K562 (cell line): ENCODE results near the gene LRRC4C. TPM values are rescaled to one million over a fixed set of nuclear protein-coding genes. Genes with fewer than 3 reads are reported as not detected.

ENCODE experiments used
- CSDE1 ChIP-seq, 2 experiments: fragments of 450-650 bp; IDR thresholded peaks; 2 replicates each; pipeline ENCODE4 v1.6.1; 2016; ENCODE audit warnings: mild to moderate bottlenecking in 1 of 2
- FOXA3 ChIP-seq, 2 experiments: fragments of 450-650 bp in 1 of 2; sonication (generic) in 1 of 2; formaldehyde crosslinking; IDR thresholded peaks in 1 of 2; conservative IDR thresholded peaks in 1 of 2; 2 replicates each; pipeline versions ENCODE4 v1.4.0 to v1.8.0; 2020 to 2022; ENCODE audit warnings: mild to moderate bottlenecking in 2 of 2, missing genetic modification reagents in 1 of 2
- GTF2E2 ChIP-seq: fragments of 200-800 bp; sonication (Bioruptor generic); IDR thresholded peaks from 2 replicates; pipeline ENCODE4 v1.6.1; 2016; ENCODE audit warnings: missing genetic modification characterization, missing compliant biosample characterization
- ZNF696 ChIP-seq: fragments of 250-450 bp; sonication (Bioruptor Pico); conservative IDR thresholded peaks from 2 replicates; pipeline ENCODE4 v1.4.0; 2020; ENCODE audit warnings: mild to moderate bottlenecking, moderate library complexity
- polyA plus RNA-seq, 8 experiments: library from polyadenylated mRNA; depleted of rRNA in 4 of 8; stranded (reverse) in 5 of 8; unstranded in 3 of 8; fragments of >200 nt; fragmentation: Nextera tagmentation in 2 of 8; fragmentation: Illumina TruSeq in 1 of 8; extraction: Ambion mirVana in 2 of 8; extraction: Trizol in 1 of 8; gene quantifications; 2 replicates each; pipeline versions ENCODE4 v1.2.1 to v1.2.3, GENCODE V29; 2011 to 2014; ENCODE audit warnings: inconsistent platforms in 1 of 8, missing spikeins in 1 of 8
- total RNA-seq, 7 experiments: library from RNA; depleted of rRNA in 6 of 7; stranded (reverse); fragments of >200 nt in 6 of 7; fragmentation: Illumina TruSeq in 2 of 7; extraction: Trizol in 2 of 7; gene quantifications; 2 replicates each; pipeline versions ENCODE4 v1.2.1 to v1.2.3, GENCODE V29; 2011 to 2021; ENCODE audit warnings: low replicate concordance in 1 of 7
- TF ChIP-seq, protein P1 (sequence below): sonication (generic); formaldehyde crosslinking; IDR thresholded peaks from 2 replicates; pipeline ENCODE4 v1.8.0; 2022; ENCODE audit warnings: mild to moderate bottlenecking, missing genetic modification reagents
- TF ChIP-seq, protein P2 (sequence below): sonication (generic); formaldehyde crosslinking; IDR thresholded peaks from 2 replicates; pipeline ENCODE4 v1.8.0; 2023; ENCODE audit warnings: mild to moderate bottlenecking, missing genetic modification reagents

Gene LRRC4C
- total and polyA plus RNA-seq, 9 of the 15 experiments (the other 6 are each of a cell fraction or from before 2014, with no cell fraction given) = not detected

DNA sequence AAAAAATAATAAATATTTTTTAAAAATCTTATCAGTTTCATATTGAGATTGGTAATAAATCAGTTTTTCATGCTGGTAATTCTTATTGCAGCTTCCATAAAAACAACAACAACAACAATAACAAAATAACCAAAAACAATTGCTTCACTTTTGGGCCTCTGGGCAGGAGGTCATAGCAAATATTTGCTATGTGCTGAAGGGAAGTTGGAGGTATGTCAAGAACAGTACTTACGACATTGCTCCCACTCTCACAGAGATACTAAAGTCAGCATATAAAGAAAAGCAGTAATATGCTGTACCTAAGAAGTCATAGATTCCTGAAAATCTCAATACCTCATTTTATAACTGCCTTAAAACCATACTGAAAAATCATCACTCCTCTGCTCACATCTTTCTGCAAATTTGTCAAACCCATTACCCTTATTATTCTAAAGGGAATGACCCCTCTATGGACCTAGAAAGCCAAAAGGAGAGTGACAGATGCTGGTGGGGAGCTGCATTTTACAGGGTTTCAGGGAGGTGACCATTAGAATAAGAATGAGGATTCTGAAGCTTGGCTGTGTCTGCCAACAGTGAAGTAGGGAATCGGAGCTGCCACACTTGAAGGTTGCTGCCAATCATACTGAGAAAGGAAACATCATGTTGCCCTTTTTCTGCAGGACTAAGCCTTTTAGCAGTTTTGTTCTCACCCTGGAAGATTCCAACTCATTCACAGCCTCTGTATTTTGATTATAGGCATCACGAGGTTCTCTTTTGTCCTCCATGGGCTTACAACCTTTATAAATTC is 742.9 kb downstream of the LRRC4C start (continued):
- TF ChIP-seq, protein P1, sequence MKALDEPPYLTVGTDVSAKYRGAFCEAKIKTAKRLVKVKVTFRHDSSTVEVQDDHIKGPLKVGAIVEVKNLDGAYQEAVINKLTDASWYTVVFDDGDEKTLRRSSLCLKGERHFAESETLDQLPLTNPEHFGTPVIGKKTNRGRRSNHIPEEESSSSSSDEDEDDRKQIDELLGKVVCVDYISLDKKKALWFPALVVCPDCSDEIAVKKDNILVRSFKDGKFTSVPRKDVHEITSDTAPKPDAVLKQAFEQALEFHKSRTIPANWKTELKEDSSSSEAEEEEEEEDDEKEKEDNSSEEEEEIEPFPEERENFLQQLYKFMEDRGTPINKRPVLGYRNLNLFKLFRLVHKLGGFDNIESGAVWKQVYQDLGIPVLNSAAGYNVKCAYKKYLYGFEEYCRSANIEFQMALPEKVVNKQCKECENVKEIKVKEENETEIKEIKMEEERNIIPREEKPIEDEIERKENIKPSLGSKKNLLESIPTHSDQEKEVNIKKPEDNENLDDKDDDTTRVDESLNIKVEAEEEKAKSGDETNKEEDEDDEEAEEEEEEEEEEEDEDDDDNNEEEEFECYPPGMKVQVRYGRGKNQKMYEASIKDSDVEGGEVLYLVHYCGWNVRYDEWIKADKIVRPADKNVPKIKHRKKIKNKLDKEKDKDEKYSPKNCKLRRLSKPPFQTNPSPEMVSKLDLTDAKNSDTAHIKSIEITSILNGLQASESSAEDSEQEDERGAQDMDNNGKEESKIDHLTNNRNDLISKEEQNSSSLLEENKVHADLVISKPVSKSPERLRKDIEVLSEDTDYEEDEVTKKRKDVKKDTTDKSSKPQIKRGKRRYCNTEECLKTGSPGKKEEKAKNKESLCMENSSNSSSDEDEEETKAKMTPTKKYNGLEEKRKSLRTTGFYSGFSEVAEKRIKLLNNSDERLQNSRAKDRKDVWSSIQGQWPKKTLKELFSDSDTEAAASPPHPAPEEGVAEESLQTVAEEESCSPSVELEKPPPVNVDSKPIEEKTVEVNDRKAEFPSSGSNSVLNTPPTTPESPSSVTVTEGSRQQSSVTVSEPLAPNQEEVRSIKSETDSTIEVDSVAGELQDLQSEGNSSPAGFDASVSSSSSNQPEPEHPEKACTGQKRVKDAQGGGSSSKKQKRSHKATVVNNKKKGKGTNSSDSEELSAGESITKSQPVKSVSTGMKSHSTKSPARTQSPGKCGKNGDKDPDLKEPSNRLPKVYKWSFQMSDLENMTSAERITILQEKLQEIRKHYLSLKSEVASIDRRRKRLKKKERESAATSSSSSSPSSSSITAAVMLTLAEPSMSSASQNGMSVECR (CRISPR knock-in tag) = no peak
- no peak for TF ChIP-seq ZNF696
- TF ChIP-seq GTF2E2 (tag) = no peak
- TF ChIP-seq CSDE1 (IDR thresholded peaks at IDR 0.05) = no peak
- TF ChIP-seq FOXA3 (CRISPR knock-in tag; conservative IDR thresholded peaks at IDR 0.05 in 1 of 2, IDR thresholded peaks at IDR 0.05 in 1 of 2) = no peak
- TF ChIP-seq, protein P2, sequence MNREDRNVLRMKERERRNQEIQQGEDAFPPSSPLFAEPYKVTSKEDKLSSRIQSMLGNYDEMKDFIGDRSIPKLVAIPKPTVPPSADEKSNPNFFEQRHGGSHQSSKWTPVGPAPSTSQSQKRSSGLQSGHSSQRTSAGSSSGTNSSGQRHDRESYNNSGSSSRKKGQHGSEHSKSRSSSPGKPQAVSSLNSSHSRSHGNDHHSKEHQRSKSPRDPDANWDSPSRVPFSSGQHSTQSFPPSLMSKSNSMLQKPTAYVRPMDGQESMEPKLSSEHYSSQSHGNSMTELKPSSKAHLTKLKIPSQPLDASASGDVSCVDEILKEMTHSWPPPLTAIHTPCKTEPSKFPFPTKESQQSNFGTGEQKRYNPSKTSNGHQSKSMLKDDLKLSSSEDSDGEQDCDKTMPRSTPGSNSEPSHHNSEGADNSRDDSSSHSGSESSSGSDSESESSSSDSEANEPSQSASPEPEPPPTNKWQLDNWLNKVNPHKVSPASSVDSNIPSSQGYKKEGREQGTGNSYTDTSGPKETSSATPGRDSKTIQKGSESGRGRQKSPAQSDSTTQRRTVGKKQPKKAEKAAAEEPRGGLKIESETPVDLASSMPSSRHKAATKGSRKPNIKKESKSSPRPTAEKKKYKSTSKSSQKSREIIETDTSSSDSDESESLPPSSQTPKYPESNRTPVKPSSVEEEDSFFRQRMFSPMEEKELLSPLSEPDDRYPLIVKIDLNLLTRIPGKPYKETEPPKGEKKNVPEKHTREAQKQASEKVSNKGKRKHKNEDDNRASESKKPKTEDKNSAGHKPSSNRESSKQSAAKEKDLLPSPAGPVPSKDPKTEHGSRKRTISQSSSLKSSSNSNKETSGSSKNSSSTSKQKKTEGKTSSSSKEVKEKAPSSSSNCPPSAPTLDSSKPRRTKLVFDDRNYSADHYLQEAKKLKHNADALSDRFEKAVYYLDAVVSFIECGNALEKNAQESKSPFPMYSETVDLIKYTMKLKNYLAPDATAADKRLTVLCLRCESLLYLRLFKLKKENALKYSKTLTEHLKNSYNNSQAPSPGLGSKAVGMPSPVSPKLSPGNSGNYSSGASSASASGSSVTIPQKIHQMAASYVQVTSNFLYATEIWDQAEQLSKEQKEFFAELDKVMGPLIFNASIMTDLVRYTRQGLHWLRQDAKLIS = no peak
